Skin of body (tissue), 2 donors: ENCODE results near the gene MGAT4B. TPM values are rescaled to one million over a fixed set of nuclear protein-coding genes. Genes with fewer than 3 reads are reported as not detected.
"Not testable (repeated sequence)": the region's sequence is repeated elsewhere in the genome, so short reads cannot be mapped to it uniquely, and the experiment has no call there.

Source experiments
- DNase-seq: peaks from one replicate; lab custom pipeline; 2025; lab: John Stamatoyannopoulos, UW
- total RNA-seq: library from RNA; depleted of rRNA; stranded (reverse); fragments of >200 nt; gene quantifications from one replicate; pipeline ENCODE4 v1.2.3, GENCODE V29; 2014

MGAT4B gene
- total RNA-seq = 44.9 TPM

GRCh38 chr5:179806250-179807048, at the start of gene MGAT4B:
MGAT4B (minus strand) TSS chr5:179806866; CDS start chr5:179806583, 283 bp downstream.
- DNase-seq = peak; percentile 50

- no peak for DNase-seq
These were observed 47.7 kb upstream of the MGAT4B start for GRCh38 chr5:179854356-179854755.

- no peak for DNase-seq
These were observed 46.4 kb upstream of the MGAT4B start for GRCh38 chr5:179852993-179853547.

GRCh38 chr5:179841621-179842020, 35.0 kb upstream of the MGAT4B start:
- DNase-seq = no peak

- DNase-seq = no peak
These were observed 34.1 kb upstream of the MGAT4B start for GRCh38 chr5:179840766-179841165.

GRCh38 chr5:179840321-179840720, 33.7 kb upstream of the MGAT4B start:
- DNase-seq = no peak

GRCh38 chr5:179839328-179840256, 32.9 kb upstream of the MGAT4B start:
- no peak for DNase-seq

GRCh38 chr5:179837076-179838011, 30.7 kb upstream of the MGAT4B start:
- no peak for DNase-seq

- no peak for DNase-seq
These were observed 29.8 kb upstream of the MGAT4B start for GRCh38 chr5:179836225-179837019.

GRCh38 chr5:179834871-179835270, 28.2 kb upstream of the MGAT4B start:
- not testable (repeated sequence) for DNase-seq

GRCh38 chr5:179834120-179834519, 27.5 kb upstream of the MGAT4B start:
- no peak for DNase-seq

GRCh38 chr5:179833709-179834070, 27.0 kb upstream of the MGAT4B start:
- no peak for DNase-seq

- no peak for DNase-seq
These were observed 26.5 kb upstream of the MGAT4B start for GRCh38 chr5:179833056-179833708.

GRCh38 chr5:179832039-179832745, 25.5 kb upstream of the MGAT4B start:
- no peak for DNase-seq

- DNase-seq = no peak
These were observed 24.3 kb upstream of the MGAT4B start for GRCh38 chr5:179830818-179831468.

- no peak for DNase-seq
These were observed 23.2 kb upstream of the MGAT4B start for GRCh38 chr5:179829732-179830435.

GRCh38 chr5:179828756-179829421, 22.2 kb upstream of the MGAT4B start:
- DNase-seq = no peak
